Measurements from ENCODE around the gene IGLON5.

IGLON5 gene

DNA sequence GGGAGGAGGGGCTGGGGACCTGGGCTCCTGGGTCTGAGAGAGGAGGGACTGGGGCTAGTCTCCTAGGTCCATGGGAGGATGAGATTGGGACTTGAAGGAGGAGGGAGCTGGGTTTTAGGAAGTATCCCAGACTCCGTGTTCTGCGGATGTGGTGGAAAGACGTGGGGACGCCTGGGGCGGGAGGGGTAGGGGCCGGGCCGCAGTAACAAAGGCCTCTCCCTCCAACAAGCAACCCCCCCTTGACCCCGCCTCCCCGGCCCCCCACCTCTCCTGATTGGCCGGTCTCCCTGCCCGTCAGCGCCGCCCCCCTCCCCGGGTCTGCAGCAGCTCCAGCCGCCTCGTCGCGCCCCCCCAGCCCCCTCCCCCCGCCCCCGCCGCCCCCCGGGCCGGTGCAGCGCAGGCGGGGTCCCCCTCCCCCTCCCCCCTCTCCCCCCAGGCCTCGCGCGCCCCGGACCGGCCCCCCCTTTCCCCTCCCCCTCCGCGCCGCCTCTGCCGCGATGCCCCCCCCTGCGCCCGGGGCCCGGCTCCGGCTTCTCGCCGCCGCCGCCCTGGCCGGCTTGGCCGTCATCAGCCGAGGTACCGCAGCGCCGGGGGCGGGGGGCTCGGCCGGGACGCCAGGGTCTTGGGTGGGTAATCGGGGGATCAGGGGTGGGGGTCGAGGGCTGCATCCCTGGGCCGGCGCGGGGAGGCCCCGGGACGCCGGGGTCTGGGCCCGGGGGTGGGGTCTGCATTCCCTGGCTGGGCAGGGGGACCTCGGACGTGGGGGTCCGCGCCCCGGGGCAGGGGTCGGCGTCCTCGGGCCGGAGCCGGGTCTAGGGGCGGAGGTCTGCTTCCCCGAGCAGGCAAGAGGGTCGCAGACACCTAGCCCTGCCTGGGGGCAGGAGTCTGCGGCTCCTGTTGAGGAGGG is at the start of gene IGLON5:
IGLON5 (plus strand) TSS at position 294 of the 907 bp plus-strand sequence; CDS start at position 498, 204 bp downstream.
- no peak for DNase-seq

DNA sequence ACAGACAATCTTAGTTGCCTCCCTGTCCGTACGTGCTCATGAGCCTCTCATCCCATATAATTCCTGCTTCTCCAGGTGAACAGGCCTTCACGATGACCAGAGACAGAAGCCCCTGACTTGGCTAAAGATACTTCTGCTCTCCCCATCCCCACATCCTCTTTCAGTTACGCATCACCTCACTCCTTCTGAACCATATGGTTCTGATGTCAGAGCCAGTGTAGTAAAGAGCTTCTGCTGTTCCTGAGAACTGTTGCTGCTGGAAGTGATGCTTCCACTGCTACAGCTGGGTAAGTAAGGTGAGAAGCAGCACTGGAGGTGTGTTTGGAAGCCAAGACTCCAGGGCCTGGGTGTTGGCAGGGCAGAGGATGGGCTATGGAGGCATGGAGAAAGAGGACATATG is 47.6 kb upstream of the IGLON5 start:
- DNase-seq: no peak

DNA sequence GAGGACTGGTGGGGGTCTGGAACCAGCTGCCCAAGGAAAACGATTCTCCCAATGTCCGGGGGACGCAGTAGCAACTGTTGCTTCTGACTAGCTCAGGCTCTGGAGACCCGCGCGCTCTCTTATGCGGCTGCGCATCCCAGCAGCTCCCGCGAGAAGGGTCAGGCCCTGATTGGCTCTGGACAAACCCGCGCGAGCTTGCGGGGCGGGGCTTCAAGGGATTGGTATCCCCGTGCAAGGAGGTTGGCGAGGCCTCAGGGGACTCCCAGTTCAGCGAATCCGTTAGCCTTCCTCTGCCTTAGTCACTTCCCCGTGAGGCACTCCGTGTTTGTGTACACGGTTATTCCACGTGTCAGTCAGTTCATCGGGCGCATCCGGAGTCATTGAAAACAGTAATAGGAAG is 40.4 kb upstream of the IGLON5 start:
- DNase-seq: no peak

DNA sequence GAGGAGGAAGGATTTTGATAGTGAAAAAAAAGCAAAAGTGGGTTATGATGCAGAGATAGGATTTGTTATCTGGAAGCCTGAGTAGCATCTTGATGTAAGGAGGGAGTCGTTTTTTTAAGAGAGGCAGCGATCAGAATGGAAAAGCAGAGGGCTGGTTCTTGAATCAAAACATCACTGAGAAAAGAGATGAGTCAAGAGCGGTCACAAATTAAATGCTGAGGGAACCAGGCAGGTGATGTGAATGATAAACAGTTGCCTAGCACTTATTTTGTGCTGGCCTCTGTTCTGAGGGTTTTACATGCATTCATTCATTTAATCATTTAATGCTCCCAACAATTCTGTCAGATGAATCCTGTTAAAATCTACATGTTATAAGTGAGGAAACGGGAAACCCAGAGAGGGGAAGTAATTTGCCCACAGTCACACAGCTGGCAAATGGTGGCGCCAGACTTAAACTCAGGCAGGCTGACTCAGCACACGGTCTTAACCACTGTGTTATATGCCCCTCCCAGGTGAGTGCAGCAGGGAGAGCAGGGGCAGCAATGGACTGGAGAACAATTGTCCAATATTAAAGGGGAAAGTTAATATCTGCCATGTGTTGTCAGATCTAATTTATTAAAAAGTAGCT is 39.1 kb upstream of the IGLON5 start:
- DNase-seq: no peak

DNA sequence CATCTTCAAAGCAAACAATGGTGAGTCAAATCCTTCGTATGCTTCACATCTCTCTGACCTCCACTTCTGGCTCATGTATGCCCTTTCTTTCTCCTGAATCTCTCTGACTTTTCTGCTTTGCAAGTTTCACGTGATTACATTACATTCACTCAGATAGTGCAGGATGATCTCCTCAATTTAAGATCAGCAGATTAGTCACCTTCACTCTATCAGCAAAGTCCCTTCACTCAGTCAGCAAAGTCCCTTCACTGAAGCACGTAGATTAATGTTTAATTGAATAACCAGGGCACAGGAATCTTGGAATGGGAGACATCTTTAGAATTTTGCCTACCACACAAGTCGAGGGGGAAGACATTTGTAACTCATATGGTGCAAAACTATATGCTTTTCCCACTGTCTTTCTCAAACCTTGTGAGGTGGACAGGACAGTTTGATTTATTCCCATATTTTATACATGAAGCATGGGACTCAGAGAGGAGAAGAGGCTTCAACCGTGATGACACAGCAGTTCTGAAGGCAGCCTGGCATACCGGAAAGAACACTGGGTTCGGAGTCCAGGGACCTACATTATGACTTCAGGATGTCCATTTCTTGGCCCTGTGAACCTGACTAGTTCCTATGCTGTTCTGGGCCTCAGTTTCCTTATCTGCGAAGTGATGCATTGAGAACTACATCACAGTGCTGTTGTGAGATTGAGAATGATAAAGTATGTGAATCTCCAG is 37.2 kb upstream of the IGLON5 start:
- DNase-seq: no peak

DNA sequence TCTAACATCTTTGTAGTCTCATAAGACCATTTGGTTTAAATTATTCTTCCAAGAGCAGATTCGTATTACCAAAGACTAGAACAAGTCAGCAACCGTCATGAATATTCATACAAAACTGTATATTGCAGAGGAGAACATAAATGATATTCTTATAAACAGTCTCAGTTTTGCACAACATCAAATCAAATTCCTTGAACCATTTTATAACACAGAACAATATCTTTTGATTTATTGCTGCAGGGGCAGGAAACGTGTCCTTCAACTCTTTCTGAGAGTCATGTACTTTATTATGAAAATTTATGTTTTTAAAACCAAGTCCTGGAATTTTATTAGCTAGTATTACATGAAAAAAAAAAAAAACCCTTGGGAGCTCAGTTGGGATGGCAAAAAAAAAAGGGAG is 34.3 kb upstream of the IGLON5 start:
- DNase-seq: no peak

DNA sequence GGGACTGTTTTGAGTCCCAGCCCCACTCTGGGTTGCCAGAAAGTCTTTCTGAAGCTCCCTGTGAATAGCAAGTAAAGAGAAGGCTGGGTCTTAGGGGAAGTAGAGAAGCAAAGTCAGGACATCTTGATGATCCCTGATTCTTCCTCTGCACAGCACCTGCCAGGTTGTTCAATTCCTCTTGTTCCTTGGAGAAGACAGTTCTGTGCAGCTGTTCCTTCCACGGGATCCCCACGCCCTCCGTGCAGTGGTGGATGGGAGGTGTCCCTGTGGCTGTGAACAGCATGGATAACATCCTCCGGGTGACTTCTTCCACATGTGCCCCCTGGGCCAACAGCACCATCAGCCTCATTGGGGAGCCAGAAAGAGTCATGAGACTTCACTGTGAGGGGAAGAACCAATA is 29.1 kb upstream of the IGLON5 start:
- DNase-seq: no peak

DNA sequence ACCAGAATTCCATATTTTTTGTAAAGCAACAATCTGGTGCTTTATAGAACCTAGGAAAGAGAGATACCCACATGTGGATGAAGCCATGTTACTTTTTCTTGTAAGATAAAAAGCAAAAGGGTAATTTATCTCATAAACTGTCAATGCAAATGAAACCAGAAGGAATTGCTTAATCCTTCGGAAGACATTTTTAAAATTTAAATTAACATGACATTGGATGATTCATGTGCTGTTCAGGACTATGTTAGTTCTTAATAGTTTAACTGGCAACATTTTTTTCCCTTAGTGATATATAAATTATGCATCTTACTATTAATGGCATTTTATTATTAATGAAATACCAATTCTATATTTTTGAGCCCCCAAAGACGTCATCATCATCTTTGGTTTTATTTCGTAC is 25.8 kb upstream of the IGLON5 start:
- no peak for DNase-seq

DNA sequence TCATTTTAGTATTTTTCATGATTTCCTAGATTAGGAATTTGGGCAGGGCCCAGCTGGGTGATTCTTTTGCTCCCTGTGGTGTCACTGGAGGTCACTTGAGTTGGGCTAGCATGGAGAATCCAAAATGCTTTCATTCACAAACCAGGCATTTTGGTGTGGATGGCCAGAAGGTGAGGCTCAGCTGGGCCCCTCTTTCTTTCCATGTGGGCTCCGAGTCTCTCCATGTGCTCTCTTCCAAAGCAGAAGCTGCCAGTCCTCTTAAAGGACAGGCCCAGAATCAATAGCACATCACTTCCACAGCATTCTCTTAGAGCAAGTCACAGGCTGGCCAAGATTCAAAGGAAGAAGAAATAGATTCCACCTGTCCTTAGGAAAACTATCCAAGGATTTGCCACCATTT is 21.8 kb upstream of the IGLON5 start:
- DNase-seq: no peak

DNA sequence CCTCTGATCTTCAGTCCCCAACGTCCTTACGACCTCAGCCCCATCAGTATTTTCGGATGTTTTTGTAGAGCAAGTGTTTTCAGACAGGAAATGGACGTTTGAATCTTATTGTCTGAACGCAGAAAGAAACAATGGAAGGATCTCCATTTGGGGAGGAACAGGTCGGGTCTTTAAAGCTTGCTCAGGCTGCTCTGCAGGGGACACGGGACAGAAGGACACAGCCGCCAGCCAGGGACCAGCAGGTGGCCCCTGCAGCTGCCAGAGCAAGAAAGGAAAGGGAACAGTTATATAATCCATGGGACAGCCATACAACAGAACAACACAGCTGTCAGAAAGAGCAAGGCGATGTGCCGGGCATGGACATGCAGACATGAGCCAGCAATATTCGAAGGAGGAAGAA is 18.5 kb upstream of the IGLON5 start:
- DNase-seq: no peak

DNA sequence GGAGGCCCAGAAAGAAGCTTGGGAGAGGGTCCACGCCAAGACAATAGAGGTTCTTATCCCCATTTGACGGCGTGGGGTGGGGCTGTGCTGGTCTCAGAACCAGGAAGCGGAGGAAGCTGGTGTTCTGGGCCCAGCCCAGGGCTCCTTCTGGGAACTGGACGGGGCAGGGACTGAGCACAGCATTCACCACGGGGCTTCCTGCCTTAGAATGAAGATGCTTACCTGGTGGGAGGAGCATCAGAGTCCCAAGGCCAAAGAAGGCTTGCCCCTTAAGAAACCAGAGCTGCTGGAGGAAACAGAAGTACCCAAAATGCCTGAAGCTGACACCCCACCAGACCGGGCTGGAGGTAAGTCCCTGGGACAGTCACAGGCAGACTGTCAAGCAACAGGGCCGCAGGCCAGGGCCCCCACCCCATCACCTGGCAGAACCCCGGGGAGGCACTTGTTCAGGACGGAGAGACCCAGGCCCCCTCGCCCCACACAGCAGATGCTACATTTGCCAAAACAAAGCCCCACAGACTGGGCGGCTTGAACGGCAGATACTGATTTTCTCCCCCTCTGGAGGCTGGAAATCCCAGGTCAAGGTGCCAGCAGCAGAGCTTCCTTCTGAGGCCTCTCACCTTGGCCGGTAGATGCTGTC is 17.8 kb upstream of the IGLON5 start:
- no peak for DNase-seq

DNA sequence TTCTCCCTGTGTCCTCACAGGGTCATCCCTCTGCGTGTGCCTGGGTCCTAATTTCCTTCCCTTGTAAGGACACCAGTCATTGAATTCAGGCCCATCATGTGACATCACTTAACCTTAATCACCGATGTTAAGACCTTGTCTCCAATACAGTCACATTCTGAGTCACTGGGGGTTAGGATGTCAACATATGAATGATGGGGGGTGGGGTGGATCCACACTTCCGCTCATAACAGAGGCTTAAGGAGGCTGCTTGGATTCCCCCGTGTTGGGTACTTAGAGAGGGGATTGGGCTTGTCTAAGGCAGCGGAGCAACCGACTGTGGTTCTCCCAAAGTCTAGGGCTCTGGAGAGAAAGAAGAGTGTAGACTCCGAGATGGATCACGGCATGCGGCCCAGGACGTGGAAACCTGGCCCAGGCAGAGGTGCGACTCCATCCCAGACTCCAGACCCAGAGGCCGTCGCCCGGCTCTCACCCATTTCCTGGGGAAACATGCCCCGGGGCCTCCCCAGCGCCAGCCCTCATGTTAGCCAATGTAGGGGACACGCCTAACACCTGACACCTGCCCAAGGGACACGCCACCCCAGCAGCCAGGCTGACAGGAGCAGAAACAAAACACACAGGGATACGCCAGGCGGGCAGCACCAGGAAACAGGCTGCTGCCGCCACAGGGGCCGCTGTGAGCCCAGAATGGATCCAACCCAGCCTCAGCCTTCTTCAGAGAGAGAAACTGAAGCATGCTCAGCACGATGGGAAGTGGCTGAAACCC is 17.1 kb upstream of the IGLON5 start:
- DNase-seq: no peak

DNA sequence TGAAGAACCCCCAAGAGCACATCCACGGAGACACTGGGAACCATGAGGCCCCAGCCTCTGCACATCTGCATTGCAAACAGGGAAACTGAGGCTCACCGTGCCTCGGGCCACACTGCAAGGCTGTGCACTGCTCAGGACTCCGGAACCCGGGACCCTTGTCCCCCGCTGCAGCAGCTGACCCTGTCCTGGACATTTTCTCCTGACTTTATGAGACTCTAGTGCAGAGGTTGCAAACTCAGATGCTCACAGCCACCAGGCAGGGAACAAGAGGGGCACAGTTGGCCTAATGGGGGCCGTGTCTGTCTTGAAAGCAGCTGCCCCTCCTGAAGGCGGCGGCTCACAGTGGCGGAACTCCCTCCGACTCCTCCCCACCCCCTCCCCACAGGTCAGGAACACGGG is 16.5 kb upstream of the IGLON5 start:
- DNase-seq: no peak

DNA sequence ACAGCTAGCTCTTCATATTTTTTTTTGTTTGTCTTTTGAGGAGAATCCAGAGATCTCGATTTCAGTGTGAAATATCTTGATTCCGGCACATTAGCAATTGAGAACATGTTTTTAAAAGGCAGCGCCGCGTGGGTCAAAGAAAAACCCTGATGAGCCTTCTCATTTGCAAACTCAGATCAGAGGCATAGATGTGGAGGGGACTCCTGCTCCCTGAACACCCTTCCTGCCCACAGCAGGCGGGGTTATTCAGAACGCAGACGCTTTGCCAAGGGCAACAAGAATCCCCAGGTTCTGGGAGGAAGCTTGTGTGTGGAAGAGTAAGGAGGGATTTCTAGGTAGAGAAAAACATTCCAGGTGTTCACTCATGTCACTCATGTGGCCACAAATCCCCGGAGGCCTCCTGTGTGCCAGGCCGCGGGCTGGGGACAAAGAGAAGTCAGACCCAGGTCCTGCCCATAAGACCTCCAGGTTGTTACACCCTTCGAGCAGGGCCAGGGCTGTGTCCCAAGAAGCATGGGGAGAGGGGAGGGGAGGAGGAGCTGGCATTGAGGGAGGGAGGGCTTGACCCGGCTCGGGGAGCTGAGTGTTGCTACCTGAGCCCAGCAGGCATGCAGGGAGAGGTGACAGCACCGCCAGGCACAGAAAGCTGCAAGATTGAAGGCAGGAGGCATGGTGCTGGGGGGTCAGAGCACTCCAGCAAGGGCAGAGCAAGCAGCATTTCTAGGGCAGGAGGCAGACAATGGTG is 15.9 kb upstream of the IGLON5 start:
- no peak for DNase-seq

DNA sequence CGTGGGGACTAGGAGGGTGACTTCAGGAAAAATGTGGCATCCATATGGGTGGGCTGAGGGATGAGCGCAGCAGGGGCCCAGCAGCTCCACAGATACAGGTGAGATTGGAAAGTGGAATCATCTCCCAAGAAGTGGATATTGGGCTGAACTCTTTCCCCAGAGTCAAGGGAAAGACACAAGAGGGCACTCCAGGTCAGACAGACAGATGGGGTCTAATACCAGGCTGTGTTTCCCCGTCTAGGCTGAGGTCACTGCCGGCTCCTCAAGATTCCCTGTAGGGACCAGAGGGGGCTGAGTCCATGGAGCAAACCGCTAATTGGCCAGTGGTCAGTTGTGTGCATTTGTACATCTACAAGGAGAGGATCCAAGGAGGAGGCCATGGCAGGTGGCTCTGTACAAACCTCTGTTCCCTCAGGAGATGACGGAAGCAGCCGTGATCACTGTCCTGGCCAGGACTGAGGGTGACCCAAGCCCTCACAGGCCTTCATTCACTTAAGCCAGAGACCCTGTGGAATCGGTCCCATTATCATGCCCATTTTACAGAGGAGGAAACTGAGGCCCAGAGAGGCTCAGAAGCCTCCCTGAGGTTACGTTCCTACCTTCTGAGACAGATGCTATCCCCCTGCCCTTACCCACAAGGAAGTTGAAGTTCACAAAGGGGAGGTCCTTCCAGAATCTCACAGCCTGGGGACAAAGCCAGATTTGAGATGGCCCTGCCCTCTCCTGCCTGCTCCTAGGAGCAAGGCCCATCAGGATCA is 14.9 kb upstream of the IGLON5 start:
- DNase-seq: no peak

DNA sequence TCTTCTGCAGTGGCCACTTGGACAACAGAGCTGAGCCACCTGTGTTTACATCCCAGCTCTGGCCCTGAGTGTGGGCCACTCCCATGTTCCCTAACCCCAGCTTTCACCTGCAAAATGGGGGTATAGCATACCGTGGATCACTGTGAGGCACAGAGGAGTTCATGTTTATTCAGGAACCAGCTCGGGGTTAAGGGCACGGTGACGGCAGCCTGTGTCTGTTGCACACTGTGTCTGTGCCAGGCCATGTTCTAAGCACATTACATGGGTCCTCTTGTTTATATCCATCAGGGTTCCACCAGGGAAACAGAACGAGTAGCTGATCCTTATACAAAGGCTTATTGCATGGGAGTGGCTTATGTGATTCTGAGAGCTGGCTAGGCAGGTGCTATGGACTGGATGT is 14.0 kb upstream of the IGLON5 start:
- no peak for DNase-seq

DNA sequence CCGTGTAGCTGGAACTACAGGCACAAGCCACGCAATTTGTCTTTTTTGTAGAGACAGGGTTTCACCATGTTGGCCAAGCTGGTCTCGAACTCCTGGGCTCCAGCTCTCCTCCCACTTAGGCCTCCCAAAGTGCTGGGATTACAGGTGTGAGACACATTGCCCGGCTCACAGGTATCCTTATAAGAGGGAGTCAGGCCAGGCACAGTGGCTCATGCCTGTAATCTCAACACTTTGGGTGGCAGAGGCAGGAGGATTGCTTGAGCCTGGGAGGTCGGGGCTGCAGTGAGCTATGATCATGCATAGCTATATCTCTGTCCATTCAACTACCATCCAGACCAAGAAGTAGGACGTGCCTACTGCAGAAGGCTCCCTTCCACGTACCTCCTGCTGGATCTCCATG is 10.2 kb upstream of the IGLON5 start:
- no peak for DNase-seq

DNA sequence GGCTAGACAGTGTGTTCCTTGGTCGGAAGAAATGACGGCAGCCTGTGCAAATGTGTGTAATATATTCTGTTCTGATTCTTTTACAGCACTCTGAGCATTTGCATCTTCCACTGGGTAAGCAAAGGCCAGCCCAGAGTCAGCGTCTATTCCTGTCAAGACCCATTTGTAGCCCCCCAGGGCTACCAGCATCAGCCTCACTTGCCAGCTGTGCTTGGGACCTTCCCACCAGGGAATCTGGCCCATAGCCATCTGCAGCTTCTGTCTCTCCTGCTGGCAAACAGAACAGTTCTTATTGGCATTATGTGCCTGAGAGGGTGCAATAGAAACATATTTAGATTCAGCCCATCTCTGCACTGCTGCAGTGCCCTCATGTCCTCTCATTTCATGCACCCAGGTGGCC is 6.0 kb upstream of the IGLON5 start:
- no peak for DNase-seq

DNA sequence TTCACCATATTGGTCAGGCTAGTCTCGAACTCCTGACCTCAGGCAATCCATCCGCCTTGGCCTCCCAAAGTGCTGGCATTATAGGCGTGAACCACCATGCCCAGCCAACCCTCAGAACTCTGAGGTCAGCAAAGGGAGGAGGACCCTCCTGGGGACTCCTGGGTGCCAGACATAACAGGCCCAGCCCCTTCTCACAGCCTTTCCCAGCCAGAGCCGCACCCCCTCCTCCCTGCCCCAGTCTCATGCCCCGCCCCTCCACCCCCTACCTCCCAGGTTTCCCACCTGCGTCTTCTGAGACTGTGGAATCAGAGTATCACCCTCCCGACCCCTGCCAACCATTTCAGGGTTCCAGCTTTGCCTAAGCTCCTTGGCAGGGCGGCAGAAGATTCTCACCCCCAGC is 5.2 kb downstream of the IGLON5 start:
- DNase-seq: no peak

DNA sequence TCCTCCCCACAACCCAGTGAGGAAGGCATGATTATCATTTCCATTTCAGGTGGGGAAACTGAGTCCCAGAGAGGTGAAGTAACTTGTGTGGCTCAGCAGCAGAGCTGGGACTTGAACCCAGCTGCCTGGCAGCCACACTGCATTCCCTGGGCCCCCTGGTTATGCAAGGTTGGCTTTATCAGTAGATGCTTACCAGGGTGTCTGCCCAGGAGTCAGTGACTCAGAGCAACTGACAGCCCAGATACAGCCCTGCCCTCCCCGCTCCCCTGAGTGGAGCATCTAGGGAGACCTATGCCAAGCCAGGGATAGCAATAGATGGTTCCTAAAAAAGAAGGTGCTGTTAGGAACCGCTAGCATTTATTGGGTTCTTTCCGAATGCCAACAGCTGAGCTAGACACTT is 5.9 kb downstream of the IGLON5 start:
- no peak for DNase-seq

DNA sequence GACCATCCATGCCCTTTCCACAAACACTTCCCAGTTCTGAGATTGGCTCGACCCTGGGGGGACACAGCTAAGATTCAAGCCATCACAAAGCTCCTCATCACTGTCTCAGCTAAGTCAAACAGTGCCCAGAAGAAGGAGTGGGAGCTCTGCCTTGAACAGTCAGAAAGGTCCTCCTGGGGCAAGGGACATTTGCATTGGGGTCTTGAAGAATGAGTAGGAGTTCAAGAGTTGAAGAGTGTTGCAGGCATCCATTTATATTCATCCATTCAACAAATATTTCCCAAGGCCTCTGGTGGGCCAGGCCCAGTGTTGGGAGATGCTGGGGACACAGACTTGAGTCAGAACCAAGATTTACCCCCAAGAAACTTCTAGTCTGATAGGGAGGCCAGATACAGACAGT is 6.5 kb downstream of the IGLON5 start:
- DNase-seq: no peak

Measured in NCI-H524 treated with DMSO at 0.1 percent for 48 hours (cell line).